Mucosa of gallbladder (tissue), 1 donor: Measurements from ENCODE around the gene SLC25A25. TPM values are rescaled to one million over a fixed set of nuclear protein-coding genes. Genes with fewer than 3 reads are reported as not detected.
"Not testable (repeated sequence)": the region's sequence is repeated elsewhere in the genome, so short reads cannot be mapped to it uniquely, and the experiment has no call there.

ENCODE experiments used
- DNase-seq: peaks from one replicate; pipeline ENCODE4 v3.0.0-alpha.2; 2020; ENCODE audit warnings: low spot score
- total RNA-seq: library from RNA; stranded (reverse); gene quantifications from one replicate; pipeline ENCODE4 v1.2.1, GENCODE V29; 2021
- donor health status: DM: no; HTN: no; CAD: no.

SLC25A25 gene
- 77.7 TPM for total RNA-seq

DNA sequence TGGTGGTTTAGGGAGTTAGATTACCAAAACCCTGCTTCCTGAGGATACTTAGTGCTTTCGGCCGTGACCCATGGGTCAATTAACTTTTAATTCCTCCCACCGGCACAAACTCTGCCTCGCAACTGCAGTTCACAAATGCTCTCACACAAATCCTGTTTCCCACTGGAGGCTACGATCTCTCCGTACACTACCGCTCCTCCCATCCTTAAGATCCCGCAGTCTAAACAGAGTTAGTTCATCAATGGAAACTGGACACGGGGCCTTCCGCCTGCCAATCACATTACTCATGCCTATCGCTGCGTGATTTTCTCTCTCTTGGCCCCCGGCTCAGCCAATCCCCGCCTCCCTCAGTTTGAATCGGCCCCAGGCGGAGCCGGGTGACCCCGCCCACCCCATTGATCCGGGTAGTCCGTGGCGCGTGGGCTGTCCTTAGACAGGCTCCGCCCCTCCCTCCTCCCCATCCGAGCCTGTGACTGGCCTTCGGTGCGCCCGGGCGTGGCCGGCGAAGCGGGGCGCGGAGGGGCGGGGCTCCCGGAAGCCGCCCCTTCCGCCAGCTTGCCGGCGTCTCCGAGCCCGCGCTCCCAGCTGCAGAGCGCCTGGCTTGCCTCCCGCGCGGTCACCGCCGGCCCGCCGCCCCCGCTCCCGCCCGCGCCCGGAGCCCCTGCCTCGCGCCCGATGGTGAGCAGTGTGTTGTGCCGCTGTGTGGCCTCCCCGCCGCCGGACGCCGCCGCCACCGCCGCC, at the start of gene SLC25A25:
SLC25A25 (plus strand) TSS at position 588 of the 741 bp plus-strand sequence; CDS start at position 676, 88 bp downstream.
- DNase-seq: peak; percentile 100

DNA sequence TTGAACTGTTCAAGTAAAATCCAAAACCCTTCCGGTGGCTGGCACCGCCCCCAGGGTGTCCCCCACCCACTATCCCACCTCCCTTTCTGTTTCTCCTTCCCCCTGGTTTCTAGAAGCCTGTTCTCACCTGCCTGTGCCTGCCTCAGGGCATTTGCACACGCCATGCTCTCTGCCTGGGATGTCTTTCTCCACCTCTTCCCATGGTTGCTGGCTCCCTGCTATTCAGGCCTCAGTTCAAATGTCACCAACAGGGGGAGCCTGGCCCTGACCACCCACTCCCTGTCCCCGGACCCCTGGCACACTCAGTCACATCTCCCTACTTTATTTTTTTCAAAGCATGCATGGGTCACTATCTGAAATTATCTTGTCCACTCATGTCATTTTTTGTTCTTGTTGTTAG, 47.3 kb upstream of the SLC25A25 start:
- DNase-seq: no peak

DNA sequence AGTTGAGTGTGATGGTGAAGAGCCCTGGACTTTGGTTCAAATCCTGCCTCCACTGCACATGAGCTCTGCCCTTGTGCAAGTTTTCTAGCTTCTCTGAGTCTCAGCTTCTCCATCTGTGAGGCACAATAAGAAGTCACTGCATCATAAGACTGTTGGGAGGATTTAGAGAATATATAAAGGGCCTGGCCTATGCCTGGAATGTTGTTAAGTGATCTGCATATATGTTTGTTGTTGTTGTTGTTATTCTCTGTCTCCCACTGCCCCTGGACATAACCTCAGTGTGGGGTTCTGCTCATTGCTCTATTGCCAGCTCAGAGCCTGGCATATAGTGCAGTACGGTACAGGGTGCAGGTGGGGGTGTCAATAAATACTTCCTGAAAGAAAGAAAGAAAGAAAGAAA, 46.9 kb upstream of the SLC25A25 start:
- DNase-seq: no peak

DNA sequence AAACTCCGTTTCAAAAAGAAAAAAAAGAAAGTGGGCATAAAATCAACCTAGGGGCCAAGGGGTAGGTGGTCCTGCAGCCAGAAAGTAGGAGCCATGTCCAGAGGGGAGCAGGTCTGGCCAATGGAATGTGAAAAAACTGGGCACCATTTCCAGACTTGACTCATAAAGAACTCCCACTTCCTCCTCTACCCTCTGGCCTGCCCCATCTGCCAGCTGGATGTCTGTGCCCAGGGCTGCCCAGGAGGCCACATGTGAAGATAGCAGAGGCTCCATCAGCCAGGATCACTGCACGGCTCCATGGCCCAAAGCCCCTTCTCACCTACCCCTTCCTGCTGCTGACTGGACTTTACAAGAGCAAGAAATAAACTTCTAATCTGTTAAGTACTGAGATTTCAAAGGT, 45.1 kb upstream of the SLC25A25 start:
- no peak for DNase-seq

DNA sequence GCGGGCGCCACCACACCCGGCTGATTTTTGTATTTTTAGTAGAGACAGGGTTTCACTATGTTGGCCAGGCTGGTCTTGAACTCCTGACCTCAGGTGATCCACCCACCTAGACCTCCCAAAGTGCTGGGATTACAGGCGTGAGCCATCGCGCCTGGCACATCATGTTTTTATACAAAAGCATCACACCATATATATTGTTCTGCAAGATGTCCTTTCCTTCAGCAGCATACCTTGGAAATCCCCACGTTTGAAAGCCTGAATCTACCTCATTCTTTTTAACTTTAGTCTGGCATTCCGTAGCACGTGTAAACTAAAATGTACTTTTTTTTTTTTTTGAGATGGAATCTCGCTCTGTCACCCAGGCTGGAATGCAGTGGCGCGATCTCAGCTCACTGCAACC, 44.4 kb upstream of the SLC25A25 start:
- not testable (repeated sequence) for DNase-seq

DNA sequence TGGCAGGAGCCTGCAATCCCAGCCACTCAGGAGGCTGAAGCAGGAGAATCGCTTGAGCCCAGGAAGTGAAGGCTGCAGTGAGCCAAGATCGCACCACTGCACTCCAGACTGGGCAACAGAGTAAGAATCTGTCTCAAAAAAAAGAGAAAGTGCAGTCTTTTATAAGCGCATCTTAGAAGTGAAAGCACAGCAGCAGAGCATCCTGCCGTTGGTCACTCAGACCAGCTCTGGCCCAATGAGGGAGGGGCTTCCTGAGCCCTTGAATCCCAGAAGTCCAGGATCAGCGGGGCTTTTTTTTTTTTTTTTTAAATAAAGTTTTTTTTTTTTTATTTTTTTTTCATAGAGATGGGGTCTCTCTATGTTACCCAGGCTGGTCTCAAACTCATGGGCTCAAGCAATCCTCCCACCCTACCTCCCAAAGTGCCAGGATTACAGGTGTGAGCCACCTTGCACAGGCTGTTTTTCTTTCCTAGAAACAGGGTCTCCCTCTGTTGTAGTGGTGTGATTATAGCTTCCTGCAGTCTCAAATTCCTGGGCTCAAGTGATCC, 43.2 kb upstream of the SLC25A25 start:
- no peak for DNase-seq

DNA sequence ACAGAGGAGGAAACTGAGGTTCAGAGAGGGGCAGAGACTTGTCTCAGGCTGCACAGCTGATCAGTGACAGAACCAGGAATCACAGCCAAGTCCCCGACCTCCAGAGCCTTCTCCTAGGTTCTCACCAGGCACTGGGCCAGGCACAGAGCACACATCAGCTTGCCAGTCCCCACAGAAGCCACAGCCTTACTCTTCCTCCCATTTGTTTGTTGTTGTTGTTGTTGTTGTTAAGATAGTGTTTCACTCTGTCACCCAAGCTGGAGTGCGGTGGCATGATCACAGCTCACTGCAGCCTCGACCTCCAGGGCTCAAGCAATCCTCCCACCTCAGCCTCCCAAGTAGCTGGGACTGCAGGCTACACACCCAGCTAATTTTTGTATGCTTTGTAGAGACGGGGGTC, 42.3 kb upstream of the SLC25A25 start:
- DNase-seq: no peak

DNA sequence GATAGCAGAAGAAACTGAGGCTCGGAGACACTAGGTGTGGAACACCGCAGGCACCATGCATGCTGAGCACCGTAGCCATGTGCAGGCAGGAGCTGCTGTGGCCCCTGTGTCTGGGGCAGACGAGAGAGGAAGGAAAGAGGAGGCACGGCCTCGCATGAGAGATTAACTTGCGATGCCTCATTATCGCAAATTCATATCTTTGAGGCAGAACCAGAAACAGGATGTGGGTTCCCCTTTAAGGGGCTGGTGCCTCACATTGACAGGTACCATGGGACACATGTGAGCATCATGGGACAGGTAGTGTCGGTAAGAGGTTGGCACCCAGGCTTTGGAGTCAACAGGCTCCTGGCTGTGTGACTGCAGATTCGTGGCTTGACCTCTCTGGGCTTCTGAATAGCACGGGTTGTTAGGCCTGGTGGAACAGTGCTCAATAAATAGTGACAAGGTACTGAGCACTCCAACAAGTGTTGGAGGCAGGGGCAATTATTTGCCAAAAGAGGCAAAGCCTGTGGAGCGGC, 41.7 kb upstream of the SLC25A25 start:
- DNase-seq: peak; percentile 49

DNA sequence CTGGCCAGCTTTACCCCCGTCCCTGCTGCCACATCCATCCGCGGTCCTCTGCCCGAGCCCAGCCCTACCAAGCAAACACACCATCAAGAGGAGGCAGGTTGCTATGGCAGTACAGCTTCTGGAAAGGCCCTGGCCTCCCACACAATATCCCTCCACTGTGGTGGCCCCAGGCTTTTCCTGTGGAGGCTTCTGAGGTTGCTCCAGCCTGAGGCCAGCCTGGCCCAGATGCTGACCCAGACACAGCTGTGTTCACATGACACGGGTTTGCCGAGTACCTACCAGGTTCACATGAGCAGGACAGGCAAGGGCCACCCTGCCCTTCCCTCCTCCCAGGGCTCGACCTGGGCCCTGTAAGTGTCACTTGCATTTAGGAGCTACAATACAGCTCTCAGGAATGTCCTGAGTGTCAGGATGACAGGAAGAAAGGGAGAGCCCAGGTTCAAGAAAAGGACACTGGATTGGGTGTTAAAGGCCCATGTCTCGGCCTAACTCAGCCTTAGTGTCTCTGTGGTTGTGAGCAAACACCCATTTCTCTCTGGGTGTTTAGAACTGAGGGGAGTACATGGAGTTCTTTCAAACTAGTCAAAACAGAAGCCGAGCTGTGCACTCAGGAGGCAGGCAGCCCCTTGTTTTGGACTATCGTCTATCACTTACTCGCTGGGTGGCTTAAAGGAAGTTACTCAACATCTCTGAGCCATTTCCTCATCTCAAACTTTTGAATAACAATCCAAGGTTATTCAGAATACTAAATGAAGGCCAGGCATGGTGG, 41.1 kb upstream of the SLC25A25 start:
- no peak for DNase-seq

DNA sequence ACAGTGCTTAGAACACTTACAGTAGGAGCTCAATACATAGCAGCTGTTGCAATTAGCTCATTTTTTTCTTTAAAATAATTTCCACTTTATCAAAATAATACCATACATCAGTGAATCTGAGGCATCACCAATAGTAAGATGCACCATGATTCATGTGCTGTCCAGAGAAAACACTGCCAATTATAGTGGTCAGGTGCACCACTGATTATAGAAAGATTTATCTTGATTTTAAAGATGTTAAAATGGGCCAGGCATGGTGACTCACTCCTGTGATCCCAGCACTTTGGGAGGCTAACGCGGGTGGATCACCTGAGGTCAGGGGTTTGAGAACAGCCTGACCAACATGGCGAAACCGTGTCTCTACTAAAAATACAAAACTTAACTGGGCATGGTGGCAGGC, 40.3 kb upstream of the SLC25A25 start:
- DNase-seq: no peak

DNA sequence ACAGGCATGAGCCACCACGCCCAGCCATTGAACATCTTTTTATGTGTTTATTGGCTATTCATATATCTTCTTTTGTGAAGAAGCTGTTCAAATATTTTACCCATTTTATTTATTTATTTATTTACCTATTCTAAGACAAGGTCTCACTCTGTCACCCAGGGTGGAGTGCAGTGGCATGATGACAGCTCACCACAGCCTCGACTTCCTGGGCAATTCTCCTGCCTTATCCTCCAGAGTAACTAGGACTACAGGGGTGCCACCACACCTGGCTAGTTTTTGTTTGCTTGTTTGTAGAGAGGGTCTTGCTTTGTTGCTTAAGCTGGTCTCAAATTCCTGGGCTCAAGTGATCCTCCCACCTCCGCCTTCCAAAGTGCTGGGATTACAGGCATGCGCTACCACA, 34.4 kb upstream of the SLC25A25 start:
- no peak for DNase-seq

DNA sequence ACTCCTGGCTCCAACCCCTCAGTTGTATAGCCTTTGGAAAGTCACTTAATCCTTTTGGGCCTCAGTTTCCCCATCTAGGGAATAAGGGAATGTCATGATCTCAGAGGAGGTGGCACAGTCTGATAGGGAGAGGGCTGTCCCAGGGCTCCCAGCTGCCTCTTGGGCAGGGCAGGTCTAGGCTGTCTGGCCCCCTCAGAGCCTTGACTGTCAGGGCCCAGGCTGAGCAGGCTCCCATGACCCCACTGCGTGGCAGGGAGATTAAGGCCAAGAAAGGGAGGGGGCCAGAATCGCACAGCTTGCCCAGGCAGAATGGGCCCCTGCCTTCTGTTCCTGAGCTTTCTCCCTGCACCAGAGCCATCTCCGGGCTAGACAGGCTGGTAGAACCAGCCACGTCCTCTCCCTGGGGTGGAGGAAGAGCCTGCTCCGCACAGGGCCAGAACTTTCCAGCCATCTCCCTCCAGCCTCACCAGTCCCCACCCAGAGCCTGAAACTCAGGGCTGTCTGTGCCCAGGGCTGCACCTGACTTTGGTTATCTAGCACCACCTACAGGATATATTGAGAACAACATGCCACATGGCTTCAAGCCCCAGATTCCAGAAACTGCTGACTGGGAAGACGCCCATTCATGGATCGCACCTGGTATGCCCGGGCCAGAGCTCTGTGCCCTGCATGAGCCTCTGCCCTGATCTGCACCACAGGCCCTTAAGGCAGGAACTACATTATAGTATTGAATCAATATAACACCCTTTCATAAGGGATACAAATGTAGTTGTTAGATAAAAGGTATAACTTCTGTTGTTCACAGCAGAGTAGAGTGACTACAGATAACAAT, 33.0 kb upstream of the SLC25A25 start:
- peak; percentile 81 for DNase-seq

DNA sequence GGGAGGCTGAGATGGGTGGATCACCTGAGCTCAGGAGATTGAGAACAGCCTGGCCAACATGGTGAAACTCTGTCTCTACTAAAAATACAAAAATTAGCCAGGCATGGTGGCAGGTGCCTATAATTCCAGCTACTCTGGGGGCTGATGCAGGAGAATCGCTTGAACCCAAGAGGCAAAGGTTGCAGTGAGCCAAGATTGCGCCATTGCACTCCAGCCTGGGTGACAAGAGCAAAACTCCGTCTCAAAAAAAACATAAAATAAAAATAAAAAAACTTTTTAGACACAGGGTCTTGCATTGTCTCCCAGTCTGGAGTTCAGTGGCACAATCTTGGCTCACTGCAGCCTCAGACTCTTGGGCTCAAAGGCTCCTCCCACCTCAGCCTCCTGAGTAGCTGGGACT, 31.5 kb upstream of the SLC25A25 start:
- DNase-seq: not testable (repeated sequence)

DNA sequence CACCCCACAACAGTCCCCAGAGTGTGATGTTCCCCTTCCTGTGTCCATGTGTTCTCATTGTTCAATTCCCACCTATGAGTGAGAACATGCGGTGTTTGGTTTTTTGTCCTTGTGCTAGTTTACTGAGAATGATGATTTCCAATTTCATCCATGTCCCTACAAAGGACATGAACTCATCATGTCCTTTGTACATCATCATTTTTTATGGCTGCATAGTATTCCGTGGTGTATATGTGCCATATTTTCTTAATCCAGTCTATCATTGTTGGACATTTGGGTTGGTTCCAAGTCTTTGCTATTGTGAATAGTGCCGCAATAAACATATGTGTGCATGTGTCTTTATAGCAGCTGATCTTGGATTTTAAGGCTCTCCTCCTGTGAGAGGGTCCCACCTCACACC, 27.2 kb upstream of the SLC25A25 start:
- DNase-seq: not testable (repeated sequence)

DNA sequence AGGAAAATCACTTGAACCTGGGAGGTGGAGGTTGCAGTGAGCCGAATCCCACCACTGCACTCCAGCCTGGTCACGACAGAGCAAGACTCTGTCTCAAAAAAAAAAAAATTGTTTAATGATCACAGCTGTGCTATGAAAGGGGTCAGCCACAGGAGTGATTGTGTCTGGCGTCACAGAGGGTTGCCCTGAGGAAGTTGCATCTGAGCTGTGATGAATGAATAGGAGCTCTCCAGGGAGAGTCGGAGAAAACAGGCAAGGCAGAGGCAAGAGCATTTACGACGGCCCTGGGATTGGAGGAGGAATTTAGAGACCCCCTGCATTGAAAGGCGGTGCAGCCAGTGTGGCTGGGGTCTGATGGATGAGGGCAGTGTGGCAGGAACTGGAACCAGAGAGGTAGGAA, 26.0 kb upstream of the SLC25A25 start:
- no peak for DNase-seq

DNA sequence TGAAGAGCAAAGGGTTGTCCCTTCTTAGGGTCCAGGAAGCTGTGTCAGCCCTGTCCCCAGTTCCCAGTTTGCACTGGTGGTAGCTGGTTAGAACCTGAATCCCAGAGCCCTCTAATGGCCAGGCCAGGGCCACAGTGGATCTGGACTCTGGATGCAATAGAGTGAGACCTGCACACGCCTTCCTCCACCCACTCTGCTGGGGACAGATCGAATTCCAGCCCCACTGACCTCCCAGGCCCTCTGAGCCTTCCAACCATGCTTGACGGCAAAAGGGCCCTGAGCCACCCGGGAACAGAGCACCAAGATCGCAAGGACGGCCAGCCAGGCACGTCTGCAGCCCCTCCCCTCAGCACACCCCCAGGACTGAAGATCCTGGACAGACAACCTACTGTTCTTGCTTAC, 24.6 kb upstream of the SLC25A25 start:
- peak; percentile 42 for DNase-seq

DNA sequence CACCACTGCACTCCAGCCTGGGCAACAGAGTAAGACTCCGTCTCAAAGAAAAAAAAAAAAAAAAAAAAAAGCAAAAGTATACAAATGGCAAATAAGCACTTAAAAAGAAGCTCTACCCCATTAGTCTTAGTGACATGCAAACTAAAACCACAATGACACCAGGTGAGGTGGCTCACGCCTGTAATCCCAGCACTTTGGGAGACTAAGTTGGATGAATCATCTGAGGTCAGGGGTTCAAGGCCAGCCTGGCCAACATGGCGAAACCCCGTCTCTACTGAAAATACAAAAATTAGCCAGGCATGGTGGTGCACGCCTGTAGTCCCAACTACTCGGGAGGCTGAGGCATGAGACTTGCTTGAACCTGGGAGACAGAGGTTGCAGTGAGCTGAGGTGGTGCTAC, 22.6 kb upstream of the SLC25A25 start:
- not testable (repeated sequence) for DNase-seq

DNA sequence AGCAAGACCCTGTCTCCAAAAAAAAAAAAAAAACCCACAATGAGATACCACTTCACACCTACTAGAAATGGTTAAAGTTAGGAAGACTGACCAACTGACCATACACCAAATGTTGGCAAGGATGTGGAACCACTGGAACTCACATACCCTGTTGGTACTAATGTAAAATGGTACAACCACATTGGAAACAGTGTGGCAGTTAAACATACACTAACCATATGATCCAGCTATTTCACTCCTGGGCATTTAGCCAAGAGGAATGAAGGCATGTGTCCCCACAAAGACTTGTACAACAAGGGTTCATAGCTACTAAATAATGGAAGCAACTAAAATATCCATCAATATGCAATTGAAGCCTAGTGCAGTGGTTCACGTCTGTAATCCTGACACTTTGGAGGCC, 22.2 kb upstream of the SLC25A25 start:
- DNase-seq: no peak

DNA sequence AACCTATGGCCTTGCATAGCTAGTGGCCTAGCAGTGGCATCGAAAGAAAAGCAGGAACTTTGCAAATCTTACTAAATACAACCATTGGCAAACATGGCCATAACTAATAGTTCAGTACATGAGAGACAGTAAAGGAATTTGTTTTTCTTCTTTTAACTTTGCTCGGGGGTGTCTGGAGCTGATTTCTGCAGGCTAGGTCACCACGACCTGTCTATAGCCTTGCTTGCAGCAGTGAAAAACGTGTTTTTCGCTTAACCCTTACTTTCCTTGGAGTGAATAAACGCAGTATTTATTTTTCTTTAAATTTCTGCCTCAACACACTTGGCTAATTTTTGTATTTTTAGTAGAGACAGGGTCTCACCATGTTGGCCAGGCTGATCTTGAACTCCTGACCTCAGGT, 20.8 kb upstream of the SLC25A25 start:
- DNase-seq: no peak

DNA sequence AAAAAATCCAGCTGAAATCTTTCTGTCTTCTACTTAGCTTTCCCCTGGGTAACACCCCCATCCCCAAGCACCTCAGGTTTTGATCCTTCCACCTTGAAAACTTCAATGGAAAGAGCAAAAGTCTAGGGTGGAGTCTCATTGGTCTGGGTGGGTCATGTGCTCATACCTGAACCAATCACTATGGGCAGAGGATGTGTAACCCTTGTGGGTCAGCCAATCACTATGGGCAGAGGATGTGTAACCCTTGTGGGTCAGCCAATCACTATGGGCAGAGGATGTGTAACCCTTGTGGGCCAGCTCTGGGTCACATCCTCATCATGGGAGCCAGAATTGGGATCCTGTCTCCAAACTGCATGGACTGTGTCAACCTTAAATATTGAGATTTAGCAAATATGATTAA, 19.4 kb upstream of the SLC25A25 start:
- DNase-seq: no peak

DNA sequence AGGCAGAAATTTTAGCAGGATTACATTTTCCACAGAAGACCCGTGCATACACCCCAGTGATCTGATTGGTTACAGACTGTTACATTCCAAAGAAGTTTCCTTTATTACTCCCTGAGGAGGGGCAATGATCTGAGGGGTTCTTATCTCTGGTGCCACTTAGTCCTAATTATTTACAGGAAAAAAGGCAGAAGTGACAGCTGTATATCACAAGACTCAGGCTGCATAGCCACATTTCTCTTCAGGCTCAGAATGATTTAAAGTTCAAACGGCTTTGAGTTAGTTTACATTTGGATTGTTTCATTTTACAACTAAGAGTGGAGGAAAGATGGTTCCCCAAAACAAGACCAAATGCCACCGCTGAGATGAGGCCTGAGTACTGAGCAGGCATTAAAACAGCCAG, 18.2 kb upstream of the SLC25A25 start:
- no peak for DNase-seq
